ENCODE results near the gene TWIST1.

The TWIST1 gene

GRCh38 chr7:19113002-19113350 lies 4.5 kb downstream of the TWIST1 start:
- no peak for DNase-seq

DNA sequence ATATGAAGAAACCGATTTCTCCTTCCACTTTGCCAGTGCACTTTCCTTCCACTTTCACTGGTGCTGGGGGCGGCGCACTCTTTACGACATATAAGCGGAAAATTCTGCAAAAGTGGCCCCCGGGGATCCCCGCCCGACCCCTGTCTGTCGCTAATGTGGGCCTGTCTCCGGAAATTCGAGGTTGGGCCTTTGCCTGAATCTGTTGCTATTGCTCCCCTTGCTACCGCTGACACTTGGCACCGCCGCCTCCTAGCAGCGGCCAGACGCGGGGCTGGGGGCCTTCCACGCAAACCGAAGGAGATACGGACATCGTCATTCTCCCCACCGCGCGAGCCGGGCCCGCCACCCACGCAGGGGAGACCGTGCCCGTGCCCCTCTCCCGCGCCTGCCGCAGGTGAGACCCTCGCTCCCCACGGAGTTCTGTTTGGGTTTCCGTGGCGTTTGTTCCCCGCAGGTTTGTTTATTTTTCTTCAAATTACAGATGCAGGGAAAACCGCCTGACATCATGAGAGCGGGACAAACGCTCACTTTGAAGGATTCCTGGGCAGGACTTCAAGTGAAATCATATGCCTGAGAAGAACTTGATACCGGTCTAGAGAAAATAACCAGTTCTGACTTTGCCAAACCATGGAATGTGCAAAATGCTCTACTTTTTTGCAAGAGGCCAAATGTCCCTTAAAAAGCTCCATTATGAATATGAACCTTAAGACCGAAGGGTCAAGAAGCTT lies 5.0 kb downstream of the TWIST1 start:
- no peak for DNase-seq

DNA sequence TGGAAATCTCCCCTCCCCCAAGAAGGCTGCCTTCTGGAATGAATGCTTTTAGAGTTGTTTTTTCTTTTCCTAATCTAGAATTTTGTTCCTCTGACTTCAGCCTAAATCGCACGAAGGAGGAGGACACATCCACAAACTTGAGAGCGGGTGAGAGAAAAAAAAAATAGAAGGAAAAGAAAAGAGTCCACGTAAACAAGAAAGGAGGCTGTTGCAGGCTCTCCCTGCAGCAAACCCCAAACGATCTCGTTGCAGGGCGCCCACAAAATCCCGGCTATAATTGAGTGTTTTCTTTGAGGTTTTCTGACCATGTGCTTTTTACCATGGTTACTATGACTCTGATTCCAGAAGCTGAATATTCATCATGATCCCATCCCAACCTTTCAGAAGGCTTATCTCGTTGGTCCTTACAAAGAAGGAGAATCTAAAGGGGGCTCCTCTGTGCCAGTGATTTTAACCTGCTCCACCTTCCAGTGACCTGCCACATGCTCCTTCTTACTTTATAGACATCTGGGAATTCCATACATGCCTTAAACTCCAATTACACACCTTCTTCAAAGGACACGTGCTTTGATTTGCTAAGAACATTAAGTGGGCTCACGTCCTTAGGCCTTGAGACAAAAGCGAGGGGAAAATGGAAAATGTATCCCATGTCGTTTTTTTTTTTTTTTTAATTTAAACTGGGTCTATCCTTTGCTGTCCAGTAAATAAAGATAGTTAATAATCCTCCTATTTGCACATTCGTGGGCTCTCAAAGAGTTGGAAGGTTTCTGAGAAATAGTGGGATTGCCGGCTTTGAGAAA lies 5.8 kb downstream of the TWIST1 start:
- DNase-seq = no peak

GRCh38 chr7:19110776-19111175 lies 6.7 kb downstream of the TWIST1 start:
- no peak for DNase-seq

DNA sequence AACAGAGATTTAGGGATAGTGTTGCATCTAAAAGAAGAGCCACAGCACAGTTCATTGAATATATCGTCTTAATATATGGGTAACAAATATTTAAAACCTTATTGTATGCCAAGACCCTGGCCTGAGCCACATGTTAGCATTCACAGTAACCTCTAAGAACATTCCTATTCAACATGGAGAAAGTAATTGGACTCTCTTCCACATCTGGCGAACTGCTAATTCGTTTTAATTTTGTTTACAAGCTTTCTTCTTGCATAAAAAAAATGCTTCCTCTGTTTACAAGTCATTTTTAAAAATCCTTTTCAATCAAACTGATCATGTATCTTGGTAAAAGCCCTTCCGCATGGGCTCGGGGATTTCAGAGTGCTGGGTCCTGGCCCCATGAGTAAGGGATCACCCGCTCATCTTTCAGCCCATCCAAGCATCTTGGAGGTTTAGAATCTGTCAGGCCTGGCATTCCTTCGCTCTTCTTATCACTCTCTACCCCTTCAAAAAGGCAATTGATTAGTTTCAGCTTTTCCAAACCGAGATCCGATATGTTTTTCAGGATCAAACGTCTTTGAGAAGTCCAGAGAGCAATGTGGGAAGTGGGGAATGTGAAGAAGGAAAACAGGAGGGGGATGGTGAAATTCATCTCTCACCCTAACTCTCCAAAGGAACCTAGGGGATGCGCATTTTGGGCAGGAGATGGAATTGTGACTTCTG lies 7.3 kb downstream of the TWIST1 start:
- DNase-seq = no peak

DNA sequence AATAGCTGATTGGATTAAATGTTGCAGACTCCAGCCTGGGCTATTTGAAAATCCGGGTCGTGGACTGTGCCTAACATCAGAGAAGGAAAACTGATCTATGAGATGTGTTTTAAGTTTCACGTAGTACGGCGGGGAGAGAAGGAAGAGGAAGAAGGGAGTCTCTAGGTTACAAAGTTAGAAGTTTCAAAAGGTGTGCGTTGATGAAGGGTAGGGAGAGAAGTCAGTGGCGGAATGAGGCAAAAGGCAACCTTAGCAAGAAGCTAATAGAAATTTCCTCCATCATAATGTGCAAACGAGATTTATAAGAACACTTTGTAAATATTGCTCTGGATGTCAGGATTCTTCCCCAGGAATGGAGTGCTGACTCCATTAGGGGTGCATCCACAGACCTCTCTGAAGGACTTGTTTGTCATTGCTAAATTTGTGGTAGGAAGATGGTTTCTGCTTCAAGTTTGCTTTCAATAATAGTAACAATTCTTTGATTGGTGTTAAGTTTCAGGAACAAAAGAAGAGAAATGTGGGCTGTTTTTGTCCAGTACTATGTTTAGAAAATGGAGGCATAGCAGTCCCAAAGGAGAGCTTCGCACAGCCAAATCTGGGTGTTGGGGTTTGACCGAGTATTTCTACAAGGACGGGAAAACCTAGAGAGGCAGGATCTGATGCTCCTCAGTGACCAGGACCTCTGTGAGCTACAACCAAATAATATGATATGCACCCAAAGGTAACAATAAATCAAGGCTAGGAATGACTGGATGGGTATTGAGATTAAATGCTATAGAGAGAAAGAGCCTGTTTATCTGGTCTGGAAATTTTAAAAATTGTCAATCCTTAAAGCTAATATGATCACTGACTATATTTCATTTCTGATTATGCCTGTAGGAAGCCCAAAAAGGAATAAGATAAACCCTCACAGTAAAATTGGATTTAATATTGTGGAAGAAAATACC lies 8.2 kb downstream of the TWIST1 start:
- no peak for DNase-seq

- DNase-seq = peak; percentile 56
These were observed 9.9 kb downstream of the TWIST1 start for GRCh38 chr7:19107356-19108146.

- DNase-seq = no peak
These were observed 10.4 kb downstream of the TWIST1 start for GRCh38 chr7:19107081-19107355.

- peak; percentile 23 for DNase-seq
These were observed 11.0 kb downstream of the TWIST1 start for GRCh38 chr7:19106241-19107080.

DNA sequence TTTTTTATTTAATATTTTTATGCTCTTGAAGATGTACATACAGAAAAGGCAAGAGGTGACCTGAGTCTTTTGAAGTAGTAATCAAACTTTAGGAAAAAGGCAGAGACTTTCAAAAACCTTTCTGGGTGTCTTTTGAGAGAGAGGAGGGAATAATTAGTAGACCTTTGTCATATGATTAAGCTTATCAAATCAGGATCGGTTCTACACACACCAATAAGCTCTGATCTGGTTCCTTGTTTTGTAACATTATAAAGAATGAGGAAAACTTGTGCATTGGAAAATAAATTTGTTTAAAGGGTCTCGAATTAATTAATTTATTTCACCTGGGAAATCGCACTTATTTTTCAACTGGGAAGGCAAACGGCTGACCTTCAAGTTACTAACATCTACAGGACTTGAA lies 11.9 kb downstream of the TWIST1 start:
- no peak for DNase-seq

- DNase-seq = no peak
These were observed 12.6 kb downstream of the TWIST1 start for GRCh38 chr7:19104811-19105210.

DNA sequence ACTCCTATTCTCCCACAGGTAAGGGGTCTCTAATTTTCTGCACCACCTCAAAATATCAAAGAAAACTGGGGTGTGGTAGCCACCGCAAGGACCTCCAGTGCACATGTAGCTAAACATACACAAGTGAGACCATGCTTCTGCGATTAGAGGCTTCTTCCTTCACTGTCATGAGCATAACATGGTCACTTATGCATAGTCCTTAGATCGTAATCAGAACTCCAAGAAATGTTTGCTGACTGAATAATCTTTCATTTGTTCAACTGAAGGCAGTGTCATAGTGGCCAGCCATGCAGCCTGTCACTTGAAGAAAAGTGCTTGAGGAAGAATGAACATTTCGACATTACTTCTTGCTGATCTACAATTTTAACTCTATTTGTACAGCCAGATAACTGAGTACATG lies 14.6 kb downstream of the TWIST1 start:
- no peak for DNase-seq

GRCh38 chr7:19101909-19102308 lies 15.5 kb downstream of the TWIST1 start:
- no peak for DNase-seq

GRCh38 chr7:19101472-19101871 lies 16.0 kb downstream of the TWIST1 start:
- DNase-seq = no peak

DNA sequence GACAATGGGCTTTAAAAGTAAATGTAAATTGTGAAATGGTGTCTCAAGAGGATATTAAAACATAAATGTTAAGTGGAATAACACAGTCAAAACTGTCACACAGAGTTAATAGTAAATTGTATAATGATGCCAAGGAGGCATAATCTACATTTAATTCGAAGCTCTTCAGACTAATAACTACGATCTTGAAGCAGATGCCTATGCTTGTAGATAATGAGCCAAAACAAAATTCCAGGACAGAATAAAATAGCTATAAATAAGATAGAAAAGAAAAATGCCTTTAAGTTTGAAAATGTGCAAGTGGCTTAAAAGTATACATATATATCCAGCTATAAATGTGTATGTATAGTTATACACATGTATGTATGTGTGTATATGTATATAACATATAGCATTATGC lies 17.5 kb downstream of the TWIST1 start:
- no peak for DNase-seq

GRCh38 chr7:19099194-19099593 lies 18.2 kb downstream of the TWIST1 start:
- no peak for DNase-seq

- DNase-seq = no peak
These were observed 18.9 kb downstream of the TWIST1 start for GRCh38 chr7:19098510-19098909.

DNA sequence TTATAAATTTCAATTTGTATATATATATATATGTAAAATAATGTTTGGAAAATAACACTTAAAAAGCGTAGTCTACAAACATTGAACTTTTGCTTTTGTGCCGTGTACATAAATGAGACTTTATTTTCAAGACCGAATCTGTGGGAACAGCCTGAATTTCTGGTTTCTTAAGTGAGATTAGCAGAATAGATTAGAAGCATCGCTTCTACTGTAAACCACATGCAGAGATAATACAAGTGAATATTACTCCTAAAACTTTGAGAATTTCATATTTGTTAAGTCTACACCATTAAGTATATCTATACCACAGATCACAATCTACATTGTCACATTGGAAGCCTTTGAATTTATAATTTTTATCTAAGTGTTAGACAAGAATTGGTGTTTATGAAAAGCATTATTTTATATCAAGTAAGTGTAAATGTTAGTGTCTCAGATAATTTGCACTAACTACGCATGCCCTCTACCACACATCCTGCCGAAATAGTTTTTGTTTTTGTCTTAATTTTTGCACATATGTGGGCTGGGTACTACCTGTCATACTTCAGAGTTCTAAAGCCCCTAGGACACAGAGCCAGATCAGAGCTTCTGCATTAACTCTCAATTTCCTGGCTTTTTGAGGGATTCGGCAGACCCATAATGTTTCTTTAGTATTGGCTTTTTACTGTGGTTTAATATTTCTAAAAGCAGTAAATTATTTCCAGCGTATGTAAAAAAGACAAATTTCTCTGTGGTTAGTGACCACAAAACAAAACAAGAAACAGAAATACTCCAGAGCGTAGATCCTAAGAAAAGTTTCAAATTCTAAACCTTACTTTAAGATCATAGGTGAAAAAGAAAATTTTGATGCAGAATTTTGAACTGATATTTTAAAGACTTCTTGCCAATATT lies 20.0 kb downstream of the TWIST1 start:
- DNase-seq = no peak

- no peak for DNase-seq
These were observed 22.0 kb downstream of the TWIST1 start for GRCh38 chr7:19095353-19095860.
